Fibroblast of the aortic adventitia (primary cell): ENCODE measurements around the gene LIF. TPM values are rescaled to one million over a fixed set of nuclear protein-coding genes. Genes with fewer than 3 reads are reported as not detected.
A peak's percentile ranks its signal among the peaks of the same experiment; 100 is the strongest.

Source experiments
- DNase-seq: peaks from one replicate; pipeline ENCODE4 v3.0.0-alpha.2; 2010; ENCODE audit warnings: low read depth
- H3K4me3 ChIP-seq: 2 replicates; pipeline ENCODE4 v1.5.1; 2011; ENCODE audit warnings: low read depth, mild to moderate bottlenecking, control low read depth, low read length, moderate library complexity
- CTCF ChIP-seq: IDR thresholded peaks from 2 replicates; pipeline ENCODE4 v1.5.1; 2011; ENCODE audit warnings: mild to moderate bottlenecking, low read length, control low read depth, inconsistent platforms; ENCODE audit not compliant: insufficient read depth
- total RNA-seq: library from RNA; depleted of rRNA; stranded (reverse); fragments of >200 nt; gene quantifications from 2 replicates; pipeline ENCODE4 v1.2.3, GENCODE V29; 2012; ENCODE audit warnings: low replicate concordance

LIF gene
- total RNA-seq, 1 donor, result 6.2 TPM

- peak; percentile 94 for DNase-seq
- TF ChIP-seq CTCF, result no peak
- H3K4me3 ChIP-seq, result peak overlapping the region; percentile 32
Measured at GRCh38 chr22:30277547-30278344, 31.2 kb upstream of the LIF start.

- DNase-seq, result no peak
- no peak overlapping the region for H3K4me3 ChIP-seq
- TF ChIP-seq CTCF, result no peak
Measured at GRCh38 chr22:30276039-30276438, 29.5 kb upstream of the LIF start.

- TF ChIP-seq CTCF, result no peak
- no peak for DNase-seq
Measured at GRCh38 chr22:30275625-30276024, 29.1 kb upstream of the LIF start.

GRCh38 chr22:30274437-30274812, 27.9 kb upstream of the LIF start:
- H3K4me3 ChIP-seq, result no peak overlapping the region
- no peak for DNase-seq
- TF ChIP-seq CTCF, result no peak

More at GRCh38 chr22:30275625-30276024, 29.1 kb upstream of the LIF start:
- H3K4me3 ChIP-seq, result no peak overlapping the region

- DNase-seq, result peak; percentile 46
- H3K4me3 ChIP-seq, result no peak overlapping the region
- TF ChIP-seq CTCF, result no peak
Measured at GRCh38 chr22:30273711-30274436, 27.3 kb upstream of the LIF start.

GRCh38 chr22:30272781-30273601, 26.4 kb upstream of the LIF start:
- no peak overlapping the region for H3K4me3 ChIP-seq
- no peak for TF ChIP-seq CTCF
- no peak for DNase-seq
